IPS-18c (cell line): ENCODE results near the gene KAZN.

Source experiments
- H3K4me3 ChIP-seq: 2 replicates; pipeline ENCODE4 v1.7.0; 2013; ENCODE audit warnings: low read depth, mild to moderate bottlenecking, low read length, moderate library complexity; ENCODE audit not compliant: insufficient read depth
- H3K9me3 ChIP-seq: one replicate; pipeline ENCODE4 v1.6.1; 2013; ENCODE audit warnings: mild to moderate bottlenecking, low read length, moderate library complexity; ENCODE audit not compliant: control insufficient read depth, insufficient read depth

The KAZN gene

DNA sequence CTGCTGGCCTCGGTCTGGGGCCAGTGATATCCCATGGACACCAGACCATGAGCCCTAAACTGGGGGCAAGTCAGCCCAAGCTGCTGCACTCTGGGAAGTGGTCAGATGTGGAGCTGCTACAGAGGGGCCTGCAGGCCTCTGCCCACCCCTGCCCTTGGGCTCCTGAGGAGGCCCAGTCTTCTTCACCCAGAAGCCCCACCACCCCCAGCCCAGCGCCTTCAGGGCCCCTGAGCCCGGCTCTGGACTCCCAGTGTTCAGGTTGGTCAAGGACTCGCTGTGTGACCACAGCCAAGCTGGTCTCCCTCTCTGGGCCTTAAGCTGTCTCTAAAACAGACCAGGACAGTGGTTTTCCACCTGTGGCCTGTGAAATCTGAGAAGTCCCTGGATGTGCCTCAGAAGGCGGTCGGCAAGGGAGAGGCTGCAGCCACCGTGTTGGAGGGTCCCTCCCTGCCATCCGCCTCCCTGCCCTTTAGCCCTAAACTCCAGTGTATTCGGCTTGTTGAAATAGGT, 475.4 kb downstream of the KAZN start:
- Histone ChIP-seq H3K4me3 (no peak overlapping the region), H3K9me3 (no peaks in the 10 kb centered on the region)

DNA sequence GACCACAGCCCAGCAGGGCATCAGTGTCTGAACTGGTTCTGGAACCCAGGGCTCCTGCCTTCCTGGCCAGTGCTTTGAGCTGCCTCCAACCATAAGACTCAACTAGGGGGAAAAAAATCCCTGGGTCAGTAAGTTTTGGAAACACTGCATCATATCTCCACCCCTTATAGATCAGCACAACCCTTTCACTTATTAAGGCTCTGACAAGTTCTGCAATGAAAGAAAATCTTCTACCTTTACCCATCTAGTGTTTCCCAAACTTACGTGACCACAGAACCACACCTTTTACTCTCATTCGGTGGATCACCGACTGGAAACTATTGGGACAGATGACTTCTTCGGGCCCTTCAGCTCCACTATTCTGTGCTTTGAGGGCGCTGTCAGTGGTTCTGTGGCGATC, 476.7 kb downstream of the KAZN start:
- H3K4me3 ChIP-seq: no peak overlapping the region
- H3K9me3 ChIP-seq: no peaks in the 10 kb centered on the region

DNA sequence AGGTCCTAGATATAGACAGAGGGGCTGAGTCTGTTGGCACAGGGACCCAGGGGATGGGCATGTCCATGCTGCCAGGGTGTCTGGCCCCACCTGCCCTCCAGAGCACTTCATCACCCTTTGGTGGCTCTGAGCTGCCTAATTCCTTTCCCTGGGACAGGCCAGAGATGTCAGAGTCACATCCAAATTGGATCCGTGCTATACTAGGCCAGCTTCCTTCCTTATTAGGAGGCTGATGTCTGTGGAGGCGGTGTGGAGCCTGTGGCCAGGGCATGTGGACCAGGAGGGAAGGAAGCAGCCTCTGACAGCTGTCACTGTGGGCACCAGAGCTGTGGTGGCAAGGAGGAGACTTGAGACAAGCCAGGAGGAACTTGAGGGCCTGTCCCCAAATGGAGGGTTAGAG, 477.3 kb downstream of the KAZN start:
- Histone ChIP-seq H3K4me3 (no peak overlapping the region), H3K9me3 (no peaks in the 10 kb centered on the region)

DNA sequence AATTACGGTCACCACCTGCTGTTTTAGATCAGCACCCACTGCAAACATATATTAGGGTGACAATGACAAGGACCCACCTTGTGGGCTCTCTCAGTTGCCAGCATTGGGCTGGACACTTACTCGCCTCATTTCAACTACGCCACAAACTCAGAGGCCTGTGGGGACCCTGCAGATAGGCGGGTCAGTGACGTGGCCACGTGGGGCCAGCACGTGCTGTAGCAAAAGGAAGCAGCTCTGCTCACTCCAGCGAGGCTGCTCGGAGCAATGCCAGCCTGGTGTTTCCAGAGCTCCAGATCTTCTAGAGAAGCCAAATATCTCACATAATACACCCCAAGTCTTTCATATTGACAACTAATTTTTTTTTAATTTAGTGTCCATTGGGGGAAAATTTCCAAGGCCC, 478.3 kb downstream of the KAZN start:
- Histone ChIP-seq H3K9me3 (peaks cover 2% of the 10 kb centered on the region), H3K4me3 (no peak overlapping the region)

DNA sequence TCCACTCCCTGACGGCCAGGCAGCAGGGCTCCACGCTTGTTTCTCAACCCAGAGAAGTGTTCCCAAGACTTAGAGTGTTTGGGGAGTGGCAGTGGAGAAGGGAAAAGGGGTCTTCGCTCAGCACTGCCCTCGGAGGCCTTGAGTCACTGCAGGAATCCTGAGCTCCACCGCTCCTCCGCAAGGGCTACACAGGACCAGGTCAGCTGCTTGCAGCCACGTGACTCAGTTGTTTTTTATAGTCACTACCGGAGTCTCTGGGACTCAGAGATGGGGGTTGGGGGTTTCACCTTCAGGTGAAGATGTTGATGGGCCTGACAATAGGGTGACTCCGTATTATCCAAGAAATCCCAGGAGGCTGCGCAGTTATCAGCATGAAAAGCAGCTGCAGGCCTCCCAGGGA, 478.9 kb downstream of the KAZN start:
- peaks cover 2% of the 10 kb centered on the region for H3K9me3 ChIP-seq
- H3K4me3 ChIP-seq: no peak overlapping the region

DNA sequence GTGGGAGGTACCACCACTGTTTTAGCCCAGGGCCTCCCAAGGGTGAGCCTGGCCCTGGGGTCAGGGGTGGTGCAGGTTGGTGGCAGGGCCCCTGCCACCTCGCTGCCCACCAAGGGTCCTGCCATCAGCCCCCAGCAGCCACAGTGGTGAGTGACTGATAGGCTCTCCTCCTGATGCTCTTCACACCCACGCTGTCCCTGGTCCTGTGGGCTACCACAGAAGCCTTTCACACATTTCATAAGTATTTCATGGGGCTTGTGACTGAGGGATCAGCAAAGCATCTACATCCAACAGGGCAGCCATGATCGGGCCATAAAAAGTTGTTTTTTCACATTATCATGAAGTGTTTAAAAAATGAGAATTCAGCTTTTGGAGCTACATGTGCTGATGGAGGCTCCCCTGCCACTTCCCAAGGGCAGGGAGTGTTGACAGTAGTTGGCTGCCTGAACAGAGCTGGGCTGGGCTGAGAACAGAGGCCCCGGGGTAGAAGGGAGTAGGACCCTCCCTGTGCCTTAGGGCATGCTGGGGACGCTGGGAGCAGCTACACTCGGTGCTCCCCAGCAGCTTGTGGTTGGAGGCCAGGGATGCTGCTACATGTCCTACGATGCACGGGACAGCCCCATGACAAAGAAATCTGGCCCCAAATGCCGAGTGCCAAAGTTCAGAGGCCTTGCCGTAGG, 482.0 kb downstream of the KAZN start:
- no peak overlapping the region for H3K4me3 ChIP-seq
- peaks cover 2% of the 10 kb centered on the region for H3K9me3 ChIP-seq

DNA sequence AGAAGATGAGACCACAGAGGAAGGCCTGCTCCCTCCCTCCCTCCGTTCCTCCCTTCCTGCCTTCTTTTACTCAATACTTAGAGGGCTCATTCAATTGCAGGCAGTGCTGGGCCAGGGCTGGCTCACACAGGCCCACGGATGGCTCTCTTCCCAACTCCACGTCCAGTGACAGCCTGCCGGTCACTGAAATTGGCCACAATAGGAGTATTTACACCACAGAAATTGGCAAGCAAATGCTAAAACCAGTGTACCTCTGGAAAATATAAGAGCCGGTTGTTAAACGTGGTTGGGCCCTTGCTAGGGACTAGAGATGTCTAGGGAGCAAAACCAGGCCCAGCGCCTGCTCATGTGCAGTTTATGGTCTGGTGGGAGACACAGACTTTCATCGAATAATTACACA, 482.6 kb downstream of the KAZN start:
- H3K9me3 ChIP-seq: peaks cover 2% of the 10 kb centered on the region
- no peak overlapping the region for H3K4me3 ChIP-seq

DNA sequence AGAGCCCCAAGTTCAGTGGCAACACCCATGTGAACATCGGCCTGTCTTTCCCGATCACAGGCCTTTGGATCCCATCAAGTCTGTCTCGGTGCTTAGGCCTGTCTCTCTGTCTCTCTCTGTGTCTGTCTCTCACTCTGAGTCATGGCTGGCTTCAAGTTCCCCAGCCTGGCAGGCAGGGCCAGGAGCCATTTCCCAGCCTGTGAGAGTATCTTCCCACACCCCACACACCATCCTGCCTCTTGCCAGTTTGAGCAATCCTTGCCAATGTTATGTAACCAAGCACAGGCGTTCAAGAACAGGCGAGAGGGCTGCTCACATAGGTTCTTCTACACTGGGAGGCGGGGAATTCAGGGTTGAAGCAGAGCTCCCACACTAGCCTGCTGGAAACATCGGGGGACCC, 485.1 kb downstream of the KAZN start:
- H3K4me3 ChIP-seq: no peak overlapping the region
- peaks cover 2% of the 10 kb centered on the region for H3K9me3 ChIP-seq

DNA sequence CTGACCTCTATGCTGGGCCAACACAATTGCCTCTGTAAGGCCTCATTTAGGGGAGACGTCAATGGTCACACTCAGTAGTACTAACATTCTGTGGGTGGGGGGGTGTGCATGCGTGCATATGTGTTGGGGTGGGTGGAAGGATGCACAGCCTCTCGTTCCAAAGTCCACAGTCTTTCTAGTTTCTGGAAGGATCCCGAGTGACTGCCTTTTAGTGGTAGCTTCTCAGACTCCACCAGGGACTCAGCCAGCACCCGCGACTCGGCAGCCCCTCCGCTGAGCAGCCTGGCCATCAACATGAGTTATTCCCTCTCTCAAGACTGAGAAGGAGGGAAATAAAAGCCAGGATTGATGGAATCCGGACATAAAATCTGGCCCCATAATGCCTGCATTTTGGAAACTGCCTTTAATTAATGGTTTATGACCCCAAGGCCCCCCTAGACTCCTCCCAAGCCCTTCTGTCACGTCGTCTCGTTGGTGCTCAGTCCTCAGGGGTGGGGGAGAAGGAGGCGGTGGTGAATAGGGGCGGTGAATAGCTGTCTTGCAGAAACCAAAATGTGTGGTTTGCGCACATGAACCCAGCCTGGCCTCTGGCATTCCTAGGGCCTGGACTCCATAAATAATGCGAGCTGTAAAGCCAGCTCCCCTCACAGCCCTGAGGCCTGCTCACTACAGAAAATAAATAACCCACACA, 489.9 kb downstream of the KAZN start:
- H3K4me3 ChIP-seq: no peak overlapping the region
- H3K9me3 ChIP-seq: no peaks in the 10 kb centered on the region

DNA sequence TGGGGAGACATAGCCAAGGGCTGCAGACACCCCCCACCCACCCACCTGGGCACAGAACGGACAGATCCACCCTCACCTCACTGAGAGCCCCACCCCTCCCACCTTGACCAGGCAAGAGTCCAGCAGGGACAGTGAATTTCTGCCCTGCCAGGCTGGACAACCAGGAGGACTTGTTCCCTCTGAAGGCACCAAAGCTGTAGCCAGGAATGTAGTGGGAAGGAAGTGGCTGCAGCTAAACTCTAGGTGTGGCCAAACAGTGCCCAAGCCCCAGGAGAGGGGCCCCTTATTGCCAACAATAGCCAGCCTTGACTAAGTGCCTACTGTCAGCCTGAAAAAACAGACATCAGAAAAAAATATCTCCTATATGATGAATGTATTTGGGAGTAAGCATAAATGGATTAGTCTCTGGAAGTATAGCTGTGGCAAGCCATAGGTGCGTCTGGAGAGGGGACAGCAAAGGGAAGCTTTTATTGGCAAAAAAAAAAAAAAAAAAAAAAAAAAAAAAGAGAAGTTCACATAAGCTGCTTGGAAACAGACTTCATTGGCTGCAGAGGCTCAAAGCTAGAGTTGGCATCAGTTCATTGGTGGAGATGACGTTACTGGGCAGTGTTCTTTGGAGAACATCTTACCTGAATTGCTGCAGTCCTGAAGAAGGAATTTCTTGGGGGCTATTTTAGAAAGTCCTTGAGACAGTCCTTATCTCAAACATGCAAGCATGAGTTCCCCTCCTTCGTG, 490.9 kb downstream of the KAZN start:
- no peak overlapping the region for H3K4me3 ChIP-seq
- no peaks in the 10 kb centered on the region for H3K9me3 ChIP-seq

DNA sequence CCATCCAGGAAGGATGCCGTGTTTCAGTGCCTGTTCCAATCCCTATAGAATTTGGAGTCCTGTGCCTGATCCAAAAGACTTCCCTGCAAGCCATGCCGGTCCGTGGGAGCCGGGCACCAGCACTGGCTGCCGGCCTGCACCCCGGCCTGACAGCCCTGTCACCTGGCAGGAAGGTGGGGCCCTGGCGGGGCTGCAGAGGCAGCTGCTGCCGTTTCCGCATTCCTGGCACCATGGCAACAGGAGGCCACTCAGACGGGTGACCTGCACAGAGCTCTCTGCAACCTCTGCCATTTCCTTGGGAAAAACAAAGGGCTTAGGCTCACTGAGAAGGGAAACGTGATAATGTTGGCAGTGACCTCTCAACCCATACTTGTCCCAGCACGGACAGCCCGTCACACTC, 491.9 kb downstream of the KAZN start:
- no peaks in the 10 kb centered on the region for H3K9me3 ChIP-seq
- no peak overlapping the region for H3K4me3 ChIP-seq

DNA sequence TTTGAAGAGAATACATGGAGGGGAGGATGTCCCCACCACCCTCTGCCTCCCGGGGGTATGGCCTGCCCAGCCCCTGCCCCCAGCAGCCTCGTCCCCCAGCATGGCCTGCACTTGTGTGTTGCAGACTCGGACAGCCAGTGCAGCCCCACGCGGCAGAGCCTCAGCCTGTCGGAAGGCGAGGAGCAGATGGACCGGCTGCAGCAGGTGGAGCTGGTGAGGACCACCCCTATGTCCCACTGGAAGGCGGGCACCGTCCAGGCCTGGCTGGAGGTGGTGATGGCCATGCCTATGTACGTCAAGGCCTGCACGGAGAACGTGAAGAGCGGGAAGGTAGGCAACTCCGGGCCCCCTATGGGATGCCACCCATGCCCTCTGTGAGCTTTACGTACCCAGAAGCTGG, 495.6 kb downstream of the KAZN start:
- Histone ChIP-seq H3K4me3 (no peak overlapping the region), H3K9me3 (no peaks in the 10 kb centered on the region)

DNA sequence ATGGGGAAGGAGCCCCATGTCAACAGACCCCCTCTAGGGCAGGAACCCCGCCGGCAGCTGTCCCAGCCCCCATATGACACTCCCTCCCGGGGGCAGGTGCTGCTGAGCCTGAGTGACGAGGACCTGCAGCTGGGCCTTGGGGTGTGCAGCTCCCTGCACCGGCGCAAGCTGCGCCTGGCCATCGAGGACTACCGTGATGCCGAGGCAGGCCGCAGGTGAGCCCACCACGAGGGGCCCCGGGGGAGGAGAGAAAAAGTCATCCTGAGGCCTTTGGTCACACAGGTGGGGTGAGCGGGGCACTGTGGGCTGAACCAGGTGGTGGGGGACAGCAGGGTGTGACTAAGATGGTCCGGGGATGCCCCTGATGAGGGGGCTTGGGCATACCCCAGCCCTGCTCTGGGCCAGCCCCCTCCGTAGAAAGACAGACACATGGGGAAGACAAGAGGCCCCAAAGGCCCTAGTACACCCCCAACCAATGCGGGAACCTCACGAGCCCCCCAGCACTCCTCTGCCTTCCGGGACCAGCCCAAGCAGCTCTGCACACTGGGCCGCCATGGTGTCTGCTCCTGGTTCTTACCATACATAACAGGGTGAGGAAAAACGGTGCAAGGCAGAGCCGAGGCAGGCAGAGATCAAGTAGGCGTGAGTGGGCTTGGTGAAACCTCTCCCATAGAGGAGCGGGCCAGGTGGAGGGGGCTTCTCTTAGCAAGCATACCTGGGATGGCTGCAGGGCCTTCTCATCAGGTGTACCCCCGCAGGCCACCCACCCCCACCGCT, 496.4 kb downstream of the KAZN start:
- H3K9me3 ChIP-seq: no peaks in the 10 kb centered on the region
- H3K4me3 ChIP-seq: no peak overlapping the region

DNA sequence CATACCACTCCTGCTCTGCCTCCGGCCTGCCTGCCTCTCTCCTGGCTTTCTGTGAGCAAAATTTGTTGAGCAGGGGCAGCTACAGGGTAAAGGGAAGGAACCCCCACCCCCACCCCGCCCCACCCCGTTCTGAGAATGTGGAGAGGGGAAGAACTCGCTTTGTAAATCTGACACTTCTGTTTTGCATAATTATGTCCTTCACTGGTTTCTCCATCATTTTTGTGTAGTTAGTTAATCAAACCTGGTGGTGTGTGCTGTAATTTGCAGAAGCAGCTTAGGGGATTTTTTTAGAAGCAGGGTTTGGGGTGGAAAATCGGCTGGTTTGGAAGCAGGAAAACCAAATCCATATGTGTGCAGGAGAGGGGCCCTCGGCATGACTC, 497.0 kb downstream of the KAZN start:
- Histone ChIP-seq H3K4me3 (no peak overlapping the region), H3K9me3 (no peaks in the 10 kb centered on the region)

DNA sequence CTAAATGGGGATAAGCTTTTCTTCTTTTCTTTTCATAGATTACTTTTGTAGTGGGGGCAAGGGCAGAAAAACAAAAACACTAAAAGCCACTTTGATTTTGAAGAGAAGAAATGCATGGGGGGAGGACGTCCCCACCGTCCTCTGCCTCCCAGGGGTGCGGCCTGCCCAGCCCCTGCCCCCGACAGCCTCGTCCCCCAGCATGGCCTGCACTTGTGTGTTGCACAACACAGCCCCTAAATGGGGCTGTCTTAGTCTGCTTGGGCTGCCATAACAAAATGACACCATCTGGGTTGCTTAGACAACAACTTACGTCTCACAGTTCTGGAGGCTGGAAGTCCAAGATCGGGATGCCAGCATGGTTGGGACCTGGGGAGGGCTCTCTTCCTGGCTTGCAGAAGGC, 497.8 kb downstream of the KAZN start:
- no peaks in the 10 kb centered on the region for H3K9me3 ChIP-seq
- no peak overlapping the region for H3K4me3 ChIP-seq

DNA sequence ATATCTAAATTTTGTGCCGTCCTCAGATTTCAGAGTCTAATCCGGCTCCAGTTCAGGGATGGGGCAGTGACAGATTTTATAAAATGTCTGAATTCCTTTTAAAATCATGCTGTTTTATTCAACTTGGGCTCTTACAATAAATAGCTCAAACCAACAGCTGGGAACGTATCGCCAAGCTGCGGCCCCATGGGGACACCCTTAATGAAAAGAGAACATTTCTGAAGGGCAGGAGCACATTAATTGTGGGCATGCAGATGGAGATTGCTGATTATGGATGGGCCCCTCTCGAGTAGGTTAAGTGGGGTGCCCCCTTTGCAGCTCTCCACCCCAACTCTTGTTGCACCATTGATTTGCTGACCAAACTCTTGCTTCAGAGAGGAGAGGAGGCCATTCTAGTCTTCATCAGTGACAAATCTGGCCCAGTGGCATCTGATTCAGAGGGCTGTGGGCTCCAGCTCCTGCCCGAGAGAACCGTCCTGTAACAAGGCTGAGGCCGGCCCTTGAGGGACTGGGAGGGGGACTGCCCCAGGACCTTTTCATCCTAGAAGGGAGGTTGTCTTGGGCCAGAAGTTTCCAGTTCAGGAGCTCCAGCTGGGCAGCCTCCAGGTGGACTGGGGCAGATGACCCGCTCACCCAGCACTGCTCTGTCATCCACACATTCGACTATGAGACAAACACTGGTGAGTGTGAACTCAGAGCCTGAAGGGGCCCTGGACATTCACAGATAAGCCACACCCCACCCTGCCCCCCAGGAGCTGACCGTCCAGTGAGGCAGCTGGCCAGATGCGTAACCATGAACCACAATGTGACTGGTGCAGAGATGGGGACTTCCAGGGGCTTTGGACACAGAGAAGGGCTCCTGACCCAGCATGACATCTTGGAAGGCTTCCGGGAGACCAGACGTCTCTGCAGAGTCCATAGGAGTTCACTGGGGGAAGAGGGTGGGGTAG, 500.0 kb downstream of the KAZN start:
- H3K9me3 ChIP-seq: no peaks in the 10 kb centered on the region

More for the DNA sequence above, 500.0 kb downstream of the KAZN start:
- H3K4me3 ChIP-seq: no peak overlapping the region
